CD4-positive, alpha-beta T cell treated with Interleukin-6 for 4 hours (primary cell): ENCODE measurements around the gene SCGB1C2.

ENCODE experiments used
- DNase-seq: peaks from one replicate; pipeline ENCODE4 v3.0.0-alpha.2; 2020; ENCODE audit warnings: mixed read lengths

Gene SCGB1C2

DNA sequence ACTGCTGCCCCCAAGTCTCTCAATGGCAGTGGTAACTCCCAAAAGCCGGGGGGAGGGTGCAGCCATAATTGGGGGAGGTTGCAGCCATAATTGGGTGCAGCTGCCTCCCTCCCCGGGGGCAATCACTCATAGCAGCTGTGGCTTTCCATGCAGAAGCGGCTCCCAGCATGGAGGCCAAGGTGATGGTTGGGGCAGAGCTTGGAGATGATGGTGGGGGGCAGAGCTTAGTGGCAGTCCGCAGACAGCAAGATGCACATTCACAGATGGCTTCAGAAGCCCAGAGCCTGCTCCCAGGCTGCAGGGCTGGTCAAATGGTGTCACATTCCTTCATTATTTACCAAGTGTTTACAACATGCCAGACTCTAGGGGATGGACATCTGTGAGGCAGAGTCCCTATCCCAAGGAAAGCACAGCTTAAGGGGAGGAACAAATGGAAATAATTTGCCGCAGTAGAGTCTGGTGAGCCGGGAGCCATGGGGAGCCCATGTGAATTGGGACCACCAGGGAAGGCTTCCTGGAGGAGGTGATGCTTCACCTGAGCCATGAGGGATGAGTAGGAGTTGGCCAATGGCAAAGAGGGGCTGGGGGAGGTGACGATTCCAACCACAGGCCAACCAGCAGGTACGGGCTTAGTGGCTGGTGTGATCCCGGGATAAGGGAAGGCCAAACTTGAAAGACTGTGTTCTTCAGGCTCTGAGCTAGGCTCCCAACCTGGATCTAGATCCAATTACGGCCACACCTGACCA lies 36.0 kb downstream of the SCGB1C2 start:
- no peak for DNase-seq

DNA sequence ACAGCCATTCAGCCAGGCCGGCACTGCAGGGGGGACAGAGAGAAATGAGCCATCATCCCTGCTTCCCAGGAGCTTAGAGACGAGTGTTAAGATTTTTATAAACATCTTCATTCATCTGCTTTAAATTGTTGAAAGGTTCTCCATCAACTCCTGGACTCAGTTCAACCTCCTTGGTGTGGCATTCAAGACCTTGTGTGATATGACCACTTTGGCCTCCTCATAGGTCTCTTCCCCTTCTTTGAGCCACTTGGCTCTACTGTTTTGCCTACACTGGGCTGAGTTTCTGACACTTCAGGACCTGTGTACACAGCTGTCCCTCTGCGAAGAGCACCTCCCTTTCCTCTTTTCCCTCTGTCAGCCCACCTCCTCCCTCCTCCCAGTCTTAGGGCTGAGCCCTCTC lies 39.8 kb downstream of the SCGB1C2 start:
- DNase-seq, result no peak

DNA sequence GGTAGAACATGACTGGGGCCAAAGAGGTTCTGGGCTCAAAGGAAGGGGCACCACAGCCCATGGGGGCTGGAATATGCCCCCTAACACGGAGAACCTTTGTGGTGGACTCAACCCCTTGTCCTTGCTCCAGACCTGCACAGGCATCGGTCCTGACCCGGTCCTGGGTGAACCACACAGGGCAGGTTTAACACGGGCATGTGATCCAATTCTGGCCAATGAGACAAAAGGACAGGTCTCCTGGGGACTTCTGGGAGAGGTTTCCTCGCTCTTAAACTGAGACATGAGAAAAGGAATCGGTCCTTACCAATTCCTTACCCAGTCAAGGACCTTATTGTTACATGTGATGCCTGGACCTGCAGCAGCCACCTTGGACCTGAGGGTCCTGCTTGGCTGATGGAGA lies 40.4 kb downstream of the SCGB1C2 start:
- DNase-seq, result no peak

DNA sequence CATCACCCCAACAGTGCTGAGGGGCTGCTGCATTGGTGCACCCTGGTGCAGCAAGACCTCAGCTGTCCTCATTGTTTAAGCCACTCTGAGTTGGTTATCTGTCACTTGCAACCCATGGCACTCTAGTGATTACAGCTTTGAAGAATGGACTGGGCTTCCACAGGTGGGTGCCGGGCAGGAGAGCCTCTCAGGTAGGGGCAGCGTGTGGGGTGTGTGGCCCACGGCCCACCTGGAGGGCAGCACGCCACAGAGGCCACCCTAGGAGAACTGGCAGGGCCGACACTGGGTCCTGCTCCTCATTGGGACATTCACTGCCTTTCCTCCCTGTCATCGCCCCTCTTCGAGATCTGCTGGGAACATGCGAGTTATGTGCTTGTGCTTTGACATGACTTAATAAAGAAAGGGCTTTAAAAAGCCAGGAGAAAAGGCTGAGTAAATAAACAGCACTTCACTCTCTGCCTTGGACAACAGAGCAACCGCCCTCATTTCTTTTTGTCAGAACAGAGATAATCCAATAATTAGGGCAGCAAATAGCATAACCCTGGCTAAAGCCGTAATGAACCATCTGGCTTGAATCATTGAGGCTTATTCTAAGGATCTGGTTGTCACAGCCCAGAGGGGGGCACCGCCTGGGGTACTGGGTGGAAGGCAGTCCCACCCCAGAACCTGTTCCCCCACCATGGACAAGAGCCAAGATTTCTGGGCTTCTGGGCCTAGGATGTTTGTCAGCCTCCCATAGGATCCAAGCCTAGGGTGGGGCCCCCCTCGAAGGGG lies 41.1 kb downstream of the SCGB1C2 start:
- no peak for DNase-seq

DNA sequence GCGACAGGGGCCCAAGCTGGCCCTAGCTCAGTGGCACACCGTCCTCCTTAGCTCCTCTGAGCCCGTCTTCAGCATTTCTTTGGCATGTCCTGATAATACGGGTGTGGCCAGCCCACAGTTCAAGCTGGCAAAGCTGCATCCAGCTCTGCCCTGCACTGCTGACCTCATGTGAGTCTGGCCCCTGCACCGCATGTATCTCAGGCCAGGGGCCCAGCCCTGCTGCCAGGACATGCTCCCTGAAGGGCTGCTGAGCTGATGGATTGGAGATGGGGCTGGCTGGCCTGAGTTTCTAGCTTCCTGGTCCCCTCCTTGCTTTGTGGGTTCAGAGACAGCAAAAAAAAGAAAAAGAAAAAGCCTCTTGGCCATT lies 41.7 kb downstream of the SCGB1C2 start:
- DNase-seq, result no peak

DNA sequence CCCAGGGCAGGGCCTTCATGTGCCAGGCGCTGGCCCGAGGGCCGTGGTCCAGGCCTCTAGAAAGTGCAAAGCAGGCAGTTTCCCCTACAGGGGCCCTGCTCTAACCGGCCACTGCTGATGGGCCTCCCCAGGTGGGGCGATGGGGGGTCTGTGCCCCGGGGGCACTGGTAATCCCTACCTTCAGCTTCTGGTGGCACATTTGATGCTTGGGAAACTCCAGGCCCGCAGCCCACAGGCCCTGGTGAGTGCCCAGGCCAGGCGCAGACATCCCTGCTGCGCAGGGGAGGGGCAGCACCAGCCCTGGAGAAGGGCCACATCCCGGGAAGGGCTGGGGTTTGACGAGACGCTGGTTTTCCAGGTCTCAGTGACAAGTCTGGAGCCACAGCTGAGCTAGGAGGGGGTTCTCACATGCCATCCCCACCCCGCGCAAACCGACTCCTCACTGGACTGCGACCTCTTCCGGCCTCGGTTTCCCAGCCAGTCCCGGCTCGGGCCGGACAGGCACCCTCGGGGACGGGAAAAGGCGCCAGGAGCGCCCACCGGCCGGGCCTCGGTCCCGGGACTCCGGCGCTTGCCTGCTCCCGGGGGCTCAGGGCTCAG lies 42.5 kb downstream of the SCGB1C2 start:
- DNase-seq, result no peak

DNA sequence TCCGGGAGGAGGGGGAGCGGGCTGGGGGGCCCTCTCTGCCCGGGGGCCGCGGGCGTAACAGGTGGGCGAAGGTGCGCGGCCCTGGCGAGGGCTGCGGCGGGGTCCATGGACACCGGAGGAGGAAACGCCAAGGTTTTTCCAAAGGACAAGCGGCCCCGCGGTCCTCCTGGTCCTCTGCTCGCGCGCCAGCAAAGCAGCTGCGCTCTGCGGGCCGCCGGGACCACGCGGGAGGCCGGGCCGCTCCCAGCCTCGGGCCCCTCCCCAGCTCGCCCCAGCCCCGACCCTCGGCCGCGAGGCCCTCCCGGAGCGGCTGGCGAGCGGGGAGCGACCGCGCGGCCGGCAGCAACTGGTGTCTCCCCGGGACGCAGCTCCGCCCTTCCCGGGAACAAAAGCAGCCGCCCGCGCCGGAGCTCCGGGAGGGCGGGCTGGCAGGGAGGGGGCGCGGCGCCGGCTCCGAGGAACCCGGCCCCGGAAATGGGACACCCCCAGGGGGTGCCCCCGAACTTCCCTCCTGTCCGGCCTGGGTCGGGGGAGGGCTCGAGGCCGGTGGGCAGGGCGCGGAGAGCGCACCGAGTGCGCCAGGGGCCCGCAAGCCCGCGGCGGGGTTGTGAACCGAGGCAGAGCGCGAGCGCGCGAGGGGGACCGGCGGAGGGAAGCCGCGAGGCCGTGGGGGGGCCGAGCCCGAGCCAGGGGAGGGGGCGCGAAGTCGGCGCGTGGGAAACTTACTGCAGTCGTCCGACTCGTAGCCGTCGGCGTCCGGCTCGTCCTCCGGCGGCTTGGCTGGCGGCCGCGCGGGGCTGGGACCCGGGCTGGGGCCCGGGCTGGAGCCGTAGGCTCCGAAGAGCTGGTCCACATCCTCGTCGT lies 43.2 kb downstream of the SCGB1C2 start:
- DNase-seq, result no peak

DNA sequence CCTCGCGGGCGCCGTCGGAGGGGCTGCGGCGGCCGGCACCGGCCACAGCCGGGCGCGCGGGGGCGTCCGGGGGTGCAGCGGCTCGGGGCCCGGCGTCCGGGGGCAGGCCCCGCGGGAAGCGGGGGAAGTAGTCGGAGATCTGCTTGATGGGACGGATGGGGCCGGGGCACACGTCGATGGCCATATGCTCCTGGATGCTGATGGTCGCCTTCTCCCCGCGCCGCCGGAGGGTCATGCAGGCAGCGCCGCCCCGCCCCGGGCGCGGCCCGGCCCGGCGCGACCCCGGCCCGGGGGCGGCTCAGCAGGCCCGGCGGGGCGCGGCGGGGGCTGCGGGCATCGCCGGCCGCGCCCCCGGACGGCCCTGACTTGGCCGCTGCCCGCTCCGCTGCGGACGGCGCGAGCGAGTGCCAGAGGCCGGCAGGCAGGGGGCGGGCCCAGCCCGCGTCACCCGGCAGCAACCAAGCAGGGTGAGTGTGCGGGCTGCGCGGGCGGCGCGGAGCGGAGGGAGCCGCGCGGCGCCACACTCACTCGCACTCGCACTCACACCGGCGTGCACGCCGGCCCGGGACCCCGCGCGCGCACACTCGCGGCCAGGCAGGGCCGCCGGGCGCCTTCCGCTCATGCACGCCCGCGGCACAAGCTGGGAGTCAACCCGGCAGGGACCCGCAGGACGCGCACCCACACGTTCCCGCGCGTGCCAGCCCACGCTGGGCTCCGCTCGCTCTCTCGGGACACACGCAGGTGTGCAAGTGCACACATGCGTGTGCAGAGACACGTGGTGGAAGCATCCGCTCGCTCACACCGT lies 44.1 kb downstream of the SCGB1C2 start, which contains the start of gene DOC2B:
Gene DOC2B (minus strand): TSS at position 406 of the 805 bp plus-strand sequence. CDS start 171 bp downstream, at position 235.
- peak; percentile 7 for DNase-seq

DNA sequence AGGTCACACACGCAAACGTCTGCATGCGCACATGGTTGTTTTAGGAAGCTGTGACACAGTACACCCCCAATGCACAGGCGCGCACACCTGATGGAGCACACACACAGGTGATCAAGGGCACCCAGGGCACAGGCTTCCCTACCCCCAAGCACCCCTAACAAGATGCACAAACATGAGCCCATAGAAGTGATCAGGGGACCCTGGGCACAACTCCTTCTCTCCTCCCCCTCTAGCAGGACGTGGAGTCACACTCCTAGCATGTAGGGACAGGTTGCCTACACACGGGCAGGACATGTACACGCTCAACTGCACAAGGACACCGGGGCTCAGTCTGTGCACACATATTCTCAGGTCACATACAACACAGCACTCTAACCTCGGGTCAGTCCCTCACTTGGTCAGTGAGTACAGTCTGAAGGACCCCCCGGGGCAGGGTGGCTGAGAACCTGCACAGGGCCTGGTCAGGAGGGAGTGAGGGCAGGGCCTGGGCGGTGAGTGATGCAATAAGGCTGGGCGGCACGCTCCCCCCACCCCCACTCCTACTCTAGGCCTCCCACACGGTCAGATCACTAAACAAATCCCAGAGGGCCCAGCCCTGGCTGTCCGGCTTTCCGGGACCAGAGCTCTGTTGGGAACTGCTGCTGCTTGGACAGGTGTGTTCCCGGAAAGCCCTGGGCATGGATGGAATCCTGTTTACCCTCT lies 44.8 kb downstream of the SCGB1C2 start:
- no peak for DNase-seq

DNA sequence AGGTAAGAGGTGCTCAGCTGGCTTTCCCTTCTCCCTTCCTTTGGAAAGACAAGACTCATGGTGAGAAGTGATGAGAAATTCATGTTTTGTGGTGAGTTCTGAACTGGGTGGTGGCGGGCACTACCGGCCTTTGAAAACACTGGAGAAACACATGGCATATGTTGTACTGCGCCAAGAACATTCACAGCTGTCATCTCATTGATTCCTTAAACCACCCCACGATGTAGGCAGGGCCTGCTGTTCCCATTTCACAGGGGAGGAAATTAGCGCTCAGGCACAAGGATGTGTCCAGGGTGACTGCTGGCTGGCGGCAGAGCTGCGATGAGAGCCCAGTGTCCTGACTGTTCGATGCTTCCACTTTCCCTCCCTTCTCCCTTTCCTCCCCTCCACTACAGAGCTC lies 45.7 kb downstream of the SCGB1C2 start:
- no peak for DNase-seq

DNA sequence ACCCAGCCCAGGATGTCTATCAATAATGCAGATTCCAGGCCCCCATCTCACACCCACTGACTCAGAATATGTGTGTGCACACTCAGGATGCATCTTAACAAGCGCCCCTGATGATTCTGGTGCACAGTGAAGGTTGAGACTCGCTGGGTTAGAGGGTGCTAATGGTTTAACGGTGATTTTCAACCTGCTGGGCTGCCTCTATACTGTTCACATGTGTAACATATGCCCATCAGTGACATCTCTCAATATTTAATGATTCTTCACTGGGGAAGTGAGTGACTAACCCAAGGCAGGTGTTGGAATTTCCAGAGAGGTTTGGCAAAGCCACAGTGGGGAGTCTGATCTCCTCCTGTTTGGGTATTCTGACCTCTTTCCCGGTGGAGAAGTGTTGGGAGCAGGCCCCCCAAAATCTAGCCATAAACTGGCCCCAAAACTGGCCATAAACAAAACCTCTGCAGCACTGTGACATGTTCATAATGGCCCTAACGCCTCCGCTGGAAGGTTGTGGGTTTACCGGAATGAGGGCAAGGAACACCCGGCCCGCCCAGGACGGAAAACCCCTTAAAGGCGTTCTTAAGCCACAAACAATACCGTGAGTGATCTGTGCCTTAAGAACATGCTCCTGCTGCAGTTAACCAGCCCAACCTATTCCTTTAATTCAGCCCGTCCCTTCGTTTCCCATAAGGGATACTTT lies 48.2 kb downstream of the SCGB1C2 start:
- no peak for DNase-seq

DNA sequence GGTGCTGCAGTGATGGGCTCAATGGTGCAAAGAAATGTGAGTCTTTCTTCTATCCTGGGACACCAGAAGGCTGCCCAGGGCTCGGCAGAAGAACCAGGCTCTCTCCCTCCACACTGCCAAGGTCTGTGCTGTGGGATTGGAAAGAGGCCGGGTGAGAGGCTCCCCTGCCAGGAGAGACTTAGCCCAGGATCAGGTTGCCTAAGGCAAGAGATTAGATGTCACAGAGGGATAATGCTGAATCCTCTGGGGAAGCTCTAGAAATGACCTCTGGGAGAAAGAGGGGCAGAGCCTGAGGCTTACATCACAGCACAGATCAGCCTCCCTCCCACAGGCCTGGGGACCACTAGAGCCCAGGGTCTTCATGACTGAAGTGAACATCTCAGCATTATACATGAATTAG lies 49.8 kb downstream of the SCGB1C2 start:
- DNase-seq, result no peak
